ENCODE measurements around the gene IGLL1. TPM values are rescaled to one million over a fixed set of nuclear protein-coding genes. Genes with fewer than 3 reads are reported as not detected.
"Not testable (repeated sequence)": the region's sequence is repeated elsewhere in the genome, so short reads cannot be mapped to it uniquely, and the experiment has no call there.

The IGLL1 gene
- total RNA-seq, 1 donor from 2014 or later, result not detected

GRCh38 chr22:23551385-23551784 is 28.7 kb downstream of the IGLL1 start:
- Mint-ChIP-seq H3K27me3 (peaks cover 4% of the 10 kb centered on the region), H3K4me3 (no peak overlapping the region), H3K36me3 (no peaks in the 10 kb centered on the region), H3K9me3 (no peaks in the 10 kb centered on the region), H3K27ac (no peak overlapping the region), H3K4me1 (ENCODE audit: unreplicated experiment) (peaks cover 5% of the 10 kb centered on the region)
- no peak for TF ChIP-seq CTCF (conservative IDR thresholded peaks at IDR 0.05)
- DNase-seq (ENCODE audit: extremely low spot score, unreplicated experiment), result no peak

- H3K27me3 Mint-ChIP-seq, result peaks cover 4% of the 10 kb centered on the region
- H3K4me1 Mint-ChIP-seq (ENCODE audit: unreplicated experiment), result peaks cover 3% of the 10 kb centered on the region
- DNase-seq (ENCODE audit: extremely low spot score, unreplicated experiment), result no peak
- H3K36me3 Mint-ChIP-seq, result no peaks in the 10 kb centered on the region
- no peaks in the 10 kb centered on the region for H3K9me3 Mint-ChIP-seq
- no peak for TF ChIP-seq CTCF (conservative IDR thresholded peaks at IDR 0.05)
- no peak overlapping the region for H3K4me3 Mint-ChIP-seq
- no peak overlapping the region for H3K27ac Mint-ChIP-seq
Measured at GRCh38 chr22:23550049-23550650, 29.9 kb downstream of the IGLL1 start.

- Mint-ChIP-seq H3K27ac (no peak overlapping the region), H3K27me3 (peaks cover 4% of the 10 kb centered on the region), H3K4me1 (ENCODE audit: unreplicated experiment) (peaks cover 3% of the 10 kb centered on the region), H3K4me3 (no peak overlapping the region), H3K36me3 (no peaks in the 10 kb centered on the region), H3K9me3 (no peaks in the 10 kb centered on the region)
- TF ChIP-seq CTCF (conservative IDR thresholded peaks at IDR 0.05), result no peak
- no peak for DNase-seq (ENCODE audit: extremely low spot score, unreplicated experiment)
Measured at GRCh38 chr22:23549198-23549595, 30.9 kb downstream of the IGLL1 start.

GRCh38 chr22:23548501-23549197 is 31.4 kb downstream of the IGLL1 start:
- DNase-seq (ENCODE audit: extremely low spot score, unreplicated experiment), result no peak
- no peak overlapping the region for H3K4me3 Mint-ChIP-seq
- no peak for TF ChIP-seq CTCF (conservative IDR thresholded peaks at IDR 0.05)
- peaks cover 8% of the 10 kb centered on the region for H3K4me1 Mint-ChIP-seq (ENCODE audit: unreplicated experiment)
- H3K36me3 Mint-ChIP-seq, result no peaks in the 10 kb centered on the region
- no peak overlapping the region for H3K27ac Mint-ChIP-seq
- no peaks in the 10 kb centered on the region for H3K9me3 Mint-ChIP-seq
- H3K27me3 Mint-ChIP-seq, result peaks cover 4% of the 10 kb centered on the region

- TF ChIP-seq CTCF (conservative IDR thresholded peaks at IDR 0.05), result no peak
- no peaks in the 10 kb centered on the region for H3K36me3 Mint-ChIP-seq
- no peak overlapping the region for H3K4me3 Mint-ChIP-seq
- DNase-seq (ENCODE audit: extremely low spot score, unreplicated experiment), result no peak
- no peaks in the 10 kb centered on the region for H3K9me3 Mint-ChIP-seq
- peaks cover 4% of the 10 kb centered on the region for H3K27me3 Mint-ChIP-seq
- H3K27ac Mint-ChIP-seq, result no peak overlapping the region
- H3K4me1 Mint-ChIP-seq (ENCODE audit: unreplicated experiment), result peaks cover 15% of the 10 kb centered on the region
Measured at GRCh38 chr22:23547818-23548500, 32.1 kb downstream of the IGLL1 start.

GRCh38 chr22:23547382-23547781 is 32.7 kb downstream of the IGLL1 start:
- H3K4me3 Mint-ChIP-seq; H3K36me3 Mint-ChIP-seq; H3K27ac Mint-ChIP-seq; H3K9me3 Mint-ChIP-seq; DNase-seq (ENCODE audit: extremely low spot score, unreplicated experiment); H3K27me3 Mint-ChIP-seq: not testable (repeated sequence)
- H3K4me1 Mint-ChIP-seq (ENCODE audit: unreplicated experiment), result peaks cover 21% of the 10 kb centered on the region

All from type B pancreatic cell (in vitro differentiated cells).